ENCODE results near the gene HPSE2.

HPSE2 gene

GRCh38 chr10:99234041-99234790 lies 1.4 kb downstream of the HPSE2 start:
- no peak for TF ChIP-seq FOXP2 (optimal IDR thresholded peaks at IDR 0.05; ENCODE audit: borderline replicate concordance, extremely low read depth, extremely low read length, insufficient read depth)
- TF ChIP-seq TAF1 (IDR thresholded peaks at IDR 0.05; ENCODE audit: borderline replicate concordance, insufficient read depth, low read length) = no peak
- no peak for TF ChIP-seq REST (IDR thresholded peaks at IDR 0.05; ENCODE audit: insufficient read depth in 1 of 2, low read depth in 2 of 2, low read length in 2 of 2)

GRCh38 chr10:99233689-99234037 lies 2.0 kb downstream of the HPSE2 start:
- TF ChIP-seq POLR2AphosphoS5 (IDR thresholded peaks at IDR 0.05; ENCODE audit: low read depth, low read length) = no peak
- TF ChIP-seq REST (IDR thresholded peaks at IDR 0.05; ENCODE audit: insufficient read depth in 1 of 2, low read depth in 2 of 2, low read length in 2 of 2) = no peak
- no peak for TF ChIP-seq TAF1 (IDR thresholded peaks at IDR 0.05; ENCODE audit: borderline replicate concordance, insufficient read depth, low read length)
- no peak for TF ChIP-seq FOXP2 (optimal IDR thresholded peaks at IDR 0.05; ENCODE audit: borderline replicate concordance, extremely low read depth, extremely low read length, insufficient read depth)
- no peak for TF ChIP-seq SIN3A (IDR thresholded peaks at IDR 0.05; ENCODE audit: borderline replicate concordance, insufficient read depth, low read length)

- no peak for TF ChIP-seq POLR2AphosphoS5 (IDR thresholded peaks at IDR 0.05; ENCODE audit: low read depth, low read length)
- TF ChIP-seq FOXP2 (optimal IDR thresholded peaks at IDR 0.05; ENCODE audit: borderline replicate concordance, extremely low read depth, extremely low read length, insufficient read depth) = no peak
- TF ChIP-seq SIN3A (IDR thresholded peaks at IDR 0.05; ENCODE audit: borderline replicate concordance, insufficient read depth, low read length) = no peak
Measured at GRCh38 chr10:99233000-99233688, 2.5 kb downstream of the HPSE2 start.

- TF ChIP-seq SIN3A (IDR thresholded peaks at IDR 0.05; ENCODE audit: borderline replicate concordance, insufficient read depth, low read length) (no peak), REST (IDR thresholded peaks at IDR 0.05; ENCODE audit: insufficient read depth in 1 of 2, low read depth in 2 of 2, low read length in 2 of 2) (no peak), POLR2AphosphoS5 (IDR thresholded peaks at IDR 0.05; ENCODE audit: low read depth, low read length) (no peak), TAF1 (IDR thresholded peaks at IDR 0.05; ENCODE audit: borderline replicate concordance, insufficient read depth, low read length) (no peak), FOXP2 (optimal IDR thresholded peaks at IDR 0.05; ENCODE audit: borderline replicate concordance, extremely low read depth, extremely low read length, insufficient read depth) (no peak)
Measured at GRCh38 chr10:99232360-99232999, 3.2 kb downstream of the HPSE2 start.

- TF ChIP-seq SIN3A (IDR thresholded peaks at IDR 0.05; ENCODE audit: borderline replicate concordance, insufficient read depth, low read length) (no peak), POLR2AphosphoS5 (IDR thresholded peaks at IDR 0.05; ENCODE audit: low read depth, low read length) (no peak), FOXP2 (optimal IDR thresholded peaks at IDR 0.05; ENCODE audit: borderline replicate concordance, extremely low read depth, extremely low read length, insufficient read depth) (no peak), TAF1 (IDR thresholded peaks at IDR 0.05; ENCODE audit: borderline replicate concordance, insufficient read depth, low read length) (no peak), REST (IDR thresholded peaks at IDR 0.05; ENCODE audit: insufficient read depth in 1 of 2, low read depth in 2 of 2, low read length in 2 of 2) (no peak)
Measured at GRCh38 chr10:99224766-99225165, 10.9 kb downstream of the HPSE2 start.

All from PFSK-1 (cell line).